ENCODE measurements around the gene MKRN1.
A peak's percentile ranks its signal among the peaks of the same experiment; 100 is the strongest.
"Not testable (repeated sequence)": the region's sequence is repeated elsewhere in the genome, so short reads cannot be mapped to it uniquely, and the experiment has no call there.

The MKRN1 gene

GRCh38 chr7:140479062-140479738 lies at the start of gene MKRN1:
Gene MKRN1 (minus strand): TSS chr7:140479505. CDS start chr7:140479344, 161 bp downstream.
- peak; percentile 96 for DNase-seq

GRCh38 chr7:140526787-140527664 lies 47.7 kb upstream of the MKRN1 start:
- DNase-seq = no peak

- DNase-seq = no peak
These were observed 46.9 kb upstream of the MKRN1 start for GRCh38 chr7:140526214-140526613.

GRCh38 chr7:140525743-140526142 lies 46.4 kb upstream of the MKRN1 start:
- peak; percentile 60 for DNase-seq

GRCh38 chr7:140521421-140521820 lies 42.1 kb upstream of the MKRN1 start:
- no peak for DNase-seq

- no peak for DNase-seq
These were observed 39.7 kb upstream of the MKRN1 start for GRCh38 chr7:140519007-140519399.

- DNase-seq = no peak
These were observed 39.2 kb upstream of the MKRN1 start for GRCh38 chr7:140518370-140519006.

- DNase-seq = peak; percentile 86
These were observed 38.5 kb upstream of the MKRN1 start for GRCh38 chr7:140517546-140518369.

- DNase-seq = no peak
These were observed 33.2 kb upstream of the MKRN1 start for GRCh38 chr7:140512317-140513000.

GRCh38 chr7:140509789-140510188 lies 30.5 kb upstream of the MKRN1 start:
- DNase-seq = no peak

GRCh38 chr7:140507556-140507955 lies 28.3 kb upstream of the MKRN1 start:
- not testable (repeated sequence) for DNase-seq

- no peak for DNase-seq
These were observed 27.6 kb upstream of the MKRN1 start for GRCh38 chr7:140506788-140507464.

- no peak for DNase-seq
These were observed 22.7 kb upstream of the MKRN1 start for GRCh38 chr7:140501966-140502365.

- DNase-seq = not testable (repeated sequence)
These were observed 18.5 kb upstream of the MKRN1 start for GRCh38 chr7:140497807-140498206.

GRCh38 chr7:140497241-140497769 lies 18.0 kb upstream of the MKRN1 start:
- no peak for DNase-seq

GRCh38 chr7:140495514-140496097 lies 16.3 kb upstream of the MKRN1 start:
- DNase-seq = no peak

GRCh38 chr7:140494867-140495266 lies 15.6 kb upstream of the MKRN1 start:
- no peak for DNase-seq

- no peak for DNase-seq
These were observed 9.7 kb upstream of the MKRN1 start for GRCh38 chr7:140489026-140489359.

GRCh38 chr7:140485500-140486265 lies 6.4 kb upstream of the MKRN1 start:
- DNase-seq = no peak

GRCh38 chr7:140484951-140485499 lies 5.7 kb upstream of the MKRN1 start:
- no peak for DNase-seq
